GM10248 (cell line): ENCODE results near the gene NT5DC2.
A peak's percentile ranks its signal among the peaks of the same experiment; 100 is the strongest.

ENCODE experiments used
- CTCF ChIA-PET: fragments of 300-600 bp; sonication (Branson Sonifier 250); formaldehyde crosslinking; extraction: SDS; loops from one replicate; lab custom pipeline; 2021; ENCODE audit warnings: antibody characterized with exemption; lab: Yijun Ruan, JAX
- POLR2A ChIA-PET: fragments of 350-650 bp; sonication (Branson Sonifier 250); formaldehyde crosslinking; extraction: SDS; loops from one replicate; lab custom pipeline; 2020; ENCODE audit warnings: antibody characterized with exemption; lab: Yijun Ruan, JAX
- DNase-seq: peaks from one replicate; pipeline ENCODE4 v3.0.0; 2012; ENCODE audit errors: extremely low spot score
- CTCF ChIP-seq: IDR thresholded peaks from 2 replicates; pipeline ENCODE4 v1.5.1; 2012; ENCODE audit warnings: mild to moderate bottlenecking, low read depth; ENCODE audit errors: extremely low read depth, missing control alignments, control extremely low read depth

The NT5DC2 gene

GRCh38 chr3:52533623-52534280, at the start of gene NT5DC2:
Gene NT5DC2, minus strand, starts transcription at chr3:52533857. Its CDS starts 120 bp downstream, at chr3:52533737.
- ChIA-PET CTCF (no interaction called here), POLR2A (no interaction called here)
- DNase-seq = peak; percentile 93
- TF ChIP-seq CTCF = peak; percentile 45

GRCh38 chr3:52574056-52574965, 40.7 kb upstream of the NT5DC2 start:
- TF ChIP-seq CTCF = no peak
- ChIA-PET POLR2A (no interaction called here), CTCF (interaction anchor here (1.0 kb wide), 1 partner anchor 16 kb away, joined by 3 read pairs; no protein-coding TSS in a partner anchor)
- DNase-seq = no peak

GRCh38 chr3:52572221-52572620, 38.6 kb upstream of the NT5DC2 start:
- POLR2A ChIA-PET = no interaction called here
- DNase-seq = no peak
- no peak for TF ChIP-seq CTCF
- CTCF ChIA-PET = no interaction called here

- DNase-seq = no peak
- ChIA-PET POLR2A (interaction anchor here (1.2 kb wide), 1 partner anchor 34 kb away, joined by 3 read pairs; the partner anchor contains the start of gene UQCC5), CTCF (interaction anchor here (0.8 to 1.3 kb wide), 3 partner anchors 9 to 23 kb away, joined by 3 to 4 read pairs (median 3); no protein-coding TSS in a partner anchor)
- no peak for TF ChIP-seq CTCF
These were observed 36.4 kb upstream of the NT5DC2 start for GRCh38 chr3:52570076-52570475.

GRCh38 chr3:52568069-52568468, 34.4 kb upstream of the NT5DC2 start:
- ChIA-PET CTCF (interaction anchor here (0.8 kb wide), 1 partner anchor 11 kb away, joined by 3 read pairs; no protein-coding TSS in a partner anchor), POLR2A (no interaction called here)
- DNase-seq = no peak
- no peak for TF ChIP-seq CTCF

GRCh38 chr3:52563984-52564383, 30.3 kb upstream of the NT5DC2 start:
- no peak for TF ChIP-seq CTCF
- ChIA-PET POLR2A (no interaction called here), CTCF (no interaction called here)
- DNase-seq = no peak
